ENCODE measurements around the gene GRIP2.

- TF ChIP-seq REST (IDR thresholded peaks at IDR 0.05; ENCODE audit: insufficient read depth in 1 of 2, low read depth in 2 of 2, low read length in 2 of 2) (no peak), POLR2AphosphoS5 (IDR thresholded peaks at IDR 0.05; ENCODE audit: low read depth, low read length) (no peak), TAF1 (IDR thresholded peaks at IDR 0.05; ENCODE audit: borderline replicate concordance, insufficient read depth, low read length) (no peak), FOXP2 (optimal IDR thresholded peaks at IDR 0.05; ENCODE audit: borderline replicate concordance, extremely low read depth, extremely low read length, insufficient read depth) (no peak), SIN3A (IDR thresholded peaks at IDR 0.05; ENCODE audit: borderline replicate concordance, insufficient read depth, low read length) (no peak)
These were observed 89.1 kb downstream of the GRIP2 start for GRCh38 chr3:14450922-14451606.

All from PFSK-1 (cell line).